Neural crest cell (in vitro differentiated cells): ENCODE results near the gene RHBG. TPM values are rescaled to one million over a fixed set of nuclear protein-coding genes. Genes with fewer than 3 reads are reported as not detected.

ENCODE experiments used
- DNase-seq: peaks from one replicate; pipeline ENCODE4 v3.0.0; 2021; ENCODE audit warnings: low read depth, mixed read lengths, low spot score
- H3K27ac Mint-ChIP-seq: one replicate; pipeline ENCODE4 v1.8.0; 2021; ENCODE audit warnings: mild to moderate bottlenecking, mixed read lengths; ENCODE audit not compliant: unreplicated experiment
- H3K27me3 Mint-ChIP-seq: 2 replicates; pipeline ENCODE4 v1.8.0; 2021; ENCODE audit warnings: low read depth, mild to moderate bottlenecking, mixed read lengths
- H3K36me3 Mint-ChIP-seq: 2 replicates; pipeline ENCODE4 v1.8.0; 2021; ENCODE audit warnings: low read depth, mild to moderate bottlenecking, mixed read lengths
- H3K4me1 Mint-ChIP-seq: 2 replicates; pipeline ENCODE4 v1.8.0; 2021; ENCODE audit warnings: mixed read lengths
- H3K4me3 Mint-ChIP-seq: one replicate; pipeline ENCODE4 v1.8.0; 2021; ENCODE audit warnings: mild to moderate bottlenecking, mixed read lengths
- H3K9me3 Mint-ChIP-seq: 2 replicates; pipeline ENCODE4 v1.8.0; 2021; ENCODE audit warnings: mixed read lengths
- CTCF ChIP-seq: fragments of 200-600 bp; sonication (generic); conservative IDR thresholded peaks from 2 replicates; pipeline ENCODE4 v1.5.0; 2021; ENCODE audit warnings: antibody characterized with exemption, mild to moderate bottlenecking
- total RNA-seq: library from RNA; stranded (reverse); gene quantifications from 2 replicates; pipeline ENCODE4 v1.2.1, GENCODE V29; 2021

The RHBG gene
- total RNA-seq, 1 donor from 2014 or later: not detected

GRCh38 chr1:156406251-156406650, 37.2 kb downstream of the RHBG start:
- H3K4me1 Mint-ChIP-seq: no peaks in the 10 kb centered on the region
- no peak for TF ChIP-seq CTCF
- peaks cover 98% of the 10 kb centered on the region for H3K27me3 Mint-ChIP-seq
- H3K36me3 Mint-ChIP-seq: no peaks in the 10 kb centered on the region
- DNase-seq: no peak
- no peaks in the 10 kb centered on the region for H3K9me3 Mint-ChIP-seq
- H3K4me3 Mint-ChIP-seq: no peak overlapping the region
- no peak overlapping the region for H3K27ac Mint-ChIP-seq

- Mint-ChIP-seq H3K4me1 (no peaks in the 10 kb centered on the region), H3K9me3 (no peaks in the 10 kb centered on the region), H3K27ac (no peak overlapping the region), H3K36me3 (no peaks in the 10 kb centered on the region), H3K4me3 (no peak overlapping the region), H3K27me3 (peaks cover 98% of the 10 kb centered on the region)
- no peak for TF ChIP-seq CTCF
- DNase-seq: no peak
These were observed 38.3 kb downstream of the RHBG start for GRCh38 chr1:156407344-156407743.

GRCh38 chr1:156407760-156408159, 38.7 kb downstream of the RHBG start:
- TF ChIP-seq CTCF: no peak
- no peak for DNase-seq
- no peaks in the 10 kb centered on the region for H3K36me3 Mint-ChIP-seq
- no peaks in the 10 kb centered on the region for H3K9me3 Mint-ChIP-seq
- H3K4me1 Mint-ChIP-seq: no peaks in the 10 kb centered on the region
- H3K4me3 Mint-ChIP-seq: no peak overlapping the region
- H3K27ac Mint-ChIP-seq: no peak overlapping the region
- H3K27me3 Mint-ChIP-seq: peaks cover 98% of the 10 kb centered on the region

- Mint-ChIP-seq H3K36me3 (no peaks in the 10 kb centered on the region), H3K4me1 (no peaks in the 10 kb centered on the region), H3K27ac (no peak overlapping the region), H3K4me3 (no peak overlapping the region), H3K9me3 (no peaks in the 10 kb centered on the region), H3K27me3 (peaks cover 95% of the 10 kb centered on the region)
- no peak for TF ChIP-seq CTCF
- DNase-seq: no peak
These were observed 40.4 kb downstream of the RHBG start for GRCh38 chr1:156409439-156409838.

GRCh38 chr1:156410238-156410637, 41.2 kb downstream of the RHBG start:
- Mint-ChIP-seq H3K27me3 (peaks cover 95% of the 10 kb centered on the region), H3K4me1 (no peaks in the 10 kb centered on the region), H3K9me3 (no peaks in the 10 kb centered on the region), H3K36me3 (no peaks in the 10 kb centered on the region), H3K27ac (no peak overlapping the region), H3K4me3 (no peak overlapping the region)
- DNase-seq: no peak
- TF ChIP-seq CTCF: no peak

- Mint-ChIP-seq H3K4me1 (no peaks in the 10 kb centered on the region), H3K9me3 (no peaks in the 10 kb centered on the region), H3K4me3 (no peak overlapping the region), H3K27me3 (peaks cover 95% of the 10 kb centered on the region), H3K27ac (no peak overlapping the region), H3K36me3 (no peaks in the 10 kb centered on the region)
- no peak for TF ChIP-seq CTCF
- no peak for DNase-seq
These were observed 41.7 kb downstream of the RHBG start for GRCh38 chr1:156410740-156411139.
